Caco-2 (cell line): ENCODE results near the gene CLDN25. TPM values are rescaled to one million over a fixed set of nuclear protein-coding genes. Genes with fewer than 3 reads are reported as not detected.

ENCODE experiments used
- BruUV-seq: library from RNA; stranded (reverse); fragments of 400-500 nt; replicated peaks from 2 replicates; lab custom pipeline; 2021; lab: Mats Ljungman, UMichigan
- CTCF ChIA-PET: fragments of 300-600 bp; sonication (Branson Sonifier 250); formaldehyde crosslinking; loops from one replicate; lab custom pipeline; 2022; ENCODE audit warnings: antibody characterized with exemption; lab: Charles Lee
- POLR2A ChIA-PET: fragments of 300-600 bp; sonication (Branson Sonifier 250); formaldehyde crosslinking; loops from one replicate; lab custom pipeline; 2022; ENCODE audit warnings: antibody characterized with exemption; lab: Charles Lee
- DNase-seq, 2 experiments: peaks; one replicate each; pipeline versions ENCODE4 v3.0.0 to v3.0.0-alpha.2; 2020 to 2022
- H3K27me3 ChIP-seq: replicated peaks from 2 replicates; pipeline ENCODE4 v1.6.0; 2011; ENCODE audit warnings: low read length; ENCODE audit not compliant: control insufficient read depth, insufficient read depth
- H3K36me3 ChIP-seq: 2 replicates; pipeline ENCODE4 v1.5.1; 2011; ENCODE audit warnings: low read length; ENCODE audit not compliant: control insufficient read depth, insufficient read depth
- H3K4me1 ChIP-seq: fragments of 250-450 bp; sonication (Bioruptor Pico); 2 replicates; pipeline ENCODE4 v1.5.1; 2020; ENCODE audit warnings: mild to moderate bottlenecking
- H3K4me3 ChIP-seq: 2 replicates; pipeline ENCODE4 v1.5.1; 2011; ENCODE audit warnings: low read depth, mild to moderate bottlenecking, control low read depth, low read length
- H3K9me3 ChIP-seq: fragments of 250-450 bp; sonication (Bioruptor Pico); 2 replicates; pipeline ENCODE4 v1.5.1; 2020; ENCODE audit warnings: mild to moderate bottlenecking, moderate library complexity
- H3K27ac Mint-ChIP-seq: one replicate; pipeline ENCODE4 v1.8.0; 2022; ENCODE audit warnings: mixed read lengths; ENCODE audit not compliant: unreplicated experiment
- H3K27me3 Mint-ChIP-seq: one replicate; pipeline ENCODE4 v1.8.0; 2022; ENCODE audit warnings: mixed read lengths; ENCODE audit not compliant: insufficient read depth, unreplicated experiment
- H3K36me3 Mint-ChIP-seq: one replicate; pipeline ENCODE4 v1.8.0; 2022; ENCODE audit warnings: mild to moderate bottlenecking, mixed read lengths; ENCODE audit not compliant: insufficient read depth, unreplicated experiment
- H3K4me1 Mint-ChIP-seq: one replicate; pipeline ENCODE4 v1.8.0; 2022; ENCODE audit warnings: low read depth, mixed read lengths; ENCODE audit not compliant: unreplicated experiment
- H3K4me3 Mint-ChIP-seq: one replicate; pipeline ENCODE4 v1.8.0; 2022; ENCODE audit warnings: mild to moderate bottlenecking, moderate library complexity, mixed read lengths; ENCODE audit not compliant: unreplicated experiment
- H3K9me3 Mint-ChIP-seq: one replicate; pipeline ENCODE4 v1.8.0; 2022; ENCODE audit warnings: mixed read lengths; ENCODE audit not compliant: unreplicated experiment
- intact Hi-C: fragments of 100-400 bp; cut with micrococcal nuclease; formaldehyde crosslinking; loops from one replicate; pipeline ENCODE4 v1.10.0; 2022; ENCODE audit not compliant: unreplicated experiment
- total RNA-seq: library from RNA; stranded (reverse); gene quantifications from 2 replicates; pipeline ENCODE4 v1.2.3, GENCODE V29; 2022
- TF ChIP-seq, protein P1 (sequence below), 2 experiments: fragments of 200-600 bp in 1 of 2; IDR thresholded peaks; 1 replicate in 1 of 2; 2 replicates in 1 of 2; pipeline versions ENCODE4 v1.5.1 to v1.8.0; 2011 to 2022; ENCODE audit warnings: antibody characterized with exemption in 1 of 2, control low read depth in 1 of 2, inconsistent platforms in 1 of 2, low read depth in 1 of 2, low read length in 1 of 2, mild to moderate bottlenecking in 1 of 2, moderate library complexity in 1 of 2; ENCODE audit not compliant: insufficient read depth in 1 of 2, severe bottlenecking in 1 of 2, unreplicated experiment in 1 of 2

Gene CLDN25
- total RNA-seq, 1 experiment from 2014 or later = not detected

DNA sequence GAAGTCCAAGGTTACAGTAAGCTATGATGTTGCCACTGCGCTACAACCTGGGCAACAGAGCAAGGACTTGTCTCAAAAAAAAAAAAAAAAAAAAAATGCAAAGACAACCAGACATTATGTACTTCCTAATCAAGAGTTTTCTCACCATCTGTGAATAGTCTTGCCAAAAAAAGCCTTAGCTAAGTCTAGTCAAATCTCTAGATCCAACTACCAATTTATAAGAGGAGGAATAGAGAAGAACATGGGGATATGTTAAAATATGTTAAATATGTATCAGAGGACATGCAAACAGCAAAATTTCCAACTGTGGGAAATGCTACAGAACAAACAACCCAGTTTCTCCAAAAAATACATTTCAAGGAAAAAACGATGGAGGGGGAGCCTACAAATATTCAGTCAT, 50.2 kb downstream of the CLDN25 start:
- H3K36me3 Mint-ChIP-seq = peaks cover 54% of the 10 kb centered on the region
- no peaks in the 10 kb centered on the region for H3K27me3 Mint-ChIP-seq
- POLR2A ChIA-PET = interaction anchor here (0.6 kb wide), 1 partner anchor 20 kb away, joined by 3 read pairs; no protein-coding TSS in a partner anchor
- H3K4me3 ChIP-seq = no peak overlapping the region
- no peak for DNase-seq
- no peaks in the 10 kb centered on the region for H3K9me3 ChIP-seq
- BruUV-seq = no TSS peak
- peaks cover 4% of the 10 kb centered on the region; the same call in 1 of the 2 replicates for H3K36me3 ChIP-seq
- intact Hi-C loops = no loop called here
- CTCF ChIA-PET = no interaction called here
- no peak overlapping the region for H3K27ac Mint-ChIP-seq
- no peaks in the 10 kb centered on the region for H3K4me1 ChIP-seq
- H3K4me3 Mint-ChIP-seq = no peak overlapping the region
- TF ChIP-seq, protein P1, sequence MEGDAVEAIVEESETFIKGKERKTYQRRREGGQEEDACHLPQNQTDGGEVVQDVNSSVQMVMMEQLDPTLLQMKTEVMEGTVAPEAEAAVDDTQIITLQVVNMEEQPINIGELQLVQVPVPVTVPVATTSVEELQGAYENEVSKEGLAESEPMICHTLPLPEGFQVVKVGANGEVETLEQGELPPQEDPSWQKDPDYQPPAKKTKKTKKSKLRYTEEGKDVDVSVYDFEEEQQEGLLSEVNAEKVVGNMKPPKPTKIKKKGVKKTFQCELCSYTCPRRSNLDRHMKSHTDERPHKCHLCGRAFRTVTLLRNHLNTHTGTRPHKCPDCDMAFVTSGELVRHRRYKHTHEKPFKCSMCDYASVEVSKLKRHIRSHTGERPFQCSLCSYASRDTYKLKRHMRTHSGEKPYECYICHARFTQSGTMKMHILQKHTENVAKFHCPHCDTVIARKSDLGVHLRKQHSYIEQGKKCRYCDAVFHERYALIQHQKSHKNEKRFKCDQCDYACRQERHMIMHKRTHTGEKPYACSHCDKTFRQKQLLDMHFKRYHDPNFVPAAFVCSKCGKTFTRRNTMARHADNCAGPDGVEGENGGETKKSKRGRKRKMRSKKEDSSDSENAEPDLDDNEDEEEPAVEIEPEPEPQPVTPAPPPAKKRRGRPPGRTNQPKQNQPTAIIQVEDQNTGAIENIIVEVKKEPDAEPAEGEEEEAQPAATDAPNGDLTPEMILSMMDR (IDR thresholded peaks at IDR 0.05; ENCODE audit: insufficient read depth in 1 of 2, low read depth in 1 of 2, low read length in 1 of 2, severe bottlenecking in 1 of 2, unreplicated experiment in 1 of 2) = no peak
- H3K27me3 ChIP-seq = no peaks in the 10 kb centered on the region
- peaks cover 12% of the 10 kb centered on the region for H3K9me3 Mint-ChIP-seq
- peaks cover 7% of the 10 kb centered on the region for H3K4me1 Mint-ChIP-seq

Other genes with a start within 250 kb of the CLDN25 start
- gene TMPRSS5, start 73.5 kb upstream of the CLDN25 start, total RNA-seq = 2.4 and 2.7 TPM in 2 replicates
- 43.1 and 44.0 TPM in 2 replicates for gene ZW10, start 6.1 kb upstream of the CLDN25 start, total RNA-seq
- 63.8 and 74.4 TPM in 2 replicates for gene USP28, start 95.8 kb downstream of the CLDN25 start, total RNA-seq
- gene HTR3B, start 125.0 kb downstream of the CLDN25 start, total RNA-seq = not detected in 2 replicates
- not detected in 2 replicates for gene HTR3A, start 195.3 kb downstream of the CLDN25 start, total RNA-seq